A549 (cell line): ENCODE data around the gene ALG8. TPM values are rescaled to one million over a fixed set of nuclear protein-coding genes. Genes with fewer than 3 reads are reported as not detected.
A peak's percentile ranks its signal among the peaks of the same experiment; 100 is the strongest.

Experiments used
- ATAC-seq, 2 experiments: fragments of 200-7000 bp in 1 of 2; fragments of >200 bp in 1 of 2; cut with Nextera tagmentation in 1 of 2; cut with Tn5 transposase in 1 of 2; 3 replicates each; pipeline versions ENCODE4 v1.8.0 to v1.9.1; 2018 to 2020; ENCODE audit warnings: mild to moderate bottlenecking in 1 of 2, moderate library complexity in 1 of 2
- CTCF ChIA-PET: fragments of 300-600 bp; sonication (Branson Sonifier 250); formaldehyde crosslinking; extraction: SDS; loops from one replicate; lab custom pipeline; 2021; ENCODE audit warnings: antibody characterized with exemption, inconsistent platforms; lab: Yijun Ruan, JAX
- POLR2A ChIA-PET: fragments of 350-600 bp; formaldehyde crosslinking; extraction: SDS; loops from one replicate; lab custom pipeline; 2021; ENCODE audit warnings: antibody characterized with exemption, inconsistent platforms; lab: Yijun Ruan, JAX
- DNase-seq, 2 experiments: peaks; one replicate each; pipeline versions ENCODE4 v3.0.0 to v3.0.0-alpha.2; 2011 to 2016; ENCODE audit warnings: low read depth in 1 of 2, low spot score in 1 of 2
- FAIRE-seq: peaks from 2 replicates; lab custom pipeline; 2011; peaks lifted over from hg19 to GRCh38; lab: Jason Lieb, UNC
- H3K27ac ChIP-seq, 2 experiments: fragments of >200 bp; sonication (Bioruptor Twin); formaldehyde crosslinking; 3 replicates each; pipeline ENCODE4 v1.5.1; 2016 to 2017
- H3K4me1 ChIP-seq: fragments of >200 bp; sonication (Bioruptor Twin); formaldehyde crosslinking; 3 replicates; pipeline ENCODE4 v1.6.1; 2016
- H3K4me2 ChIP-seq: fragments of >200 bp; sonication (Bioruptor Twin); formaldehyde crosslinking; 3 replicates; pipeline ENCODE4 v1.6.1; 2016
- H3K4me3 ChIP-seq: fragments of >200 bp; sonication (Bioruptor Twin); formaldehyde crosslinking; 3 replicates; pipeline ENCODE4 v1.5.1; 2016
- H3K9me3 ChIP-seq: fragments of >200 bp; sonication (Bioruptor Twin); formaldehyde crosslinking; 3 replicates; pipeline ENCODE4 v1.6.1; 2016
- EHF ChIP-seq: fragments of 250-450 bp; sonication (Bioruptor Pico); IDR thresholded peaks from 2 replicates; pipeline ENCODE4 v1.5.0; 2020; ENCODE audit warnings: mild to moderate bottlenecking
- EHMT2 ChIP-seq: fragments of 200-600 bp; sonication (generic); IDR thresholded peaks from 2 replicates; pipeline ENCODE4 v1.6.1; 2016; ENCODE audit warnings: antibody characterized with exemption, low read depth, mild to moderate bottlenecking, moderate library complexity
- FOXS1 ChIP-seq: fragments of 250-450 bp; sonication (Bioruptor Pico); IDR thresholded peaks from 2 replicates; pipeline ENCODE4 v1.5.0; 2020; ENCODE audit warnings: mild to moderate bottlenecking, moderate library complexity
- GATA3 ChIP-seq: IDR thresholded peaks from 2 replicates; pipeline ENCODE4 v1.6.1; 2012; ENCODE audit warnings: borderline replicate concordance
- JUNB ChIP-seq: fragments of >200 bp; sonication (Bioruptor Twin); formaldehyde crosslinking; IDR thresholded peaks from 2 replicates; pipeline ENCODE4 v1.6.1; 2016
- KDM1A ChIP-seq: fragments of 200-600 bp; sonication (generic); IDR thresholded peaks from 2 replicates; pipeline ENCODE4 v1.6.1; 2016; ENCODE audit warnings: low read depth, mild to moderate bottlenecking
- MAFK ChIP-seq: fragments of 450-650 bp; IDR thresholded peaks from 2 replicates; pipeline ENCODE4 v1.6.1; 2014; ENCODE audit not compliant: partially characterized antibody
- NFE2L2 ChIP-seq: fragments of 150-350 bp; conservative IDR thresholded peaks from 2 replicates; pipeline ENCODE4 v1.6.1; 2014; ENCODE audit warnings: low read length
- NR3C1 ChIP-seq: fragments of >200 bp; sonication (Bioruptor Twin); formaldehyde crosslinking; IDR thresholded peaks from 3 replicates; pipeline ENCODE4 v1.6.1; 2017
- PHF8 ChIP-seq: fragments of 200-600 bp; sonication (generic); IDR thresholded peaks from 2 replicates; pipeline ENCODE4 v1.6.1; 2016; ENCODE audit warnings: low read depth, mild to moderate bottlenecking, antibody characterized with exemption, moderate library complexity, borderline replicate concordance
- RAD21 ChIP-seq, 2 experiments: fragments of >200 bp in 1 of 2; sonication (Bioruptor Twin) in 1 of 2; formaldehyde crosslinking in 1 of 2; IDR thresholded peaks in 1 of 2; conservative IDR thresholded peaks in 1 of 2; 2 replicates in 1 of 2; 3 replicates in 1 of 2; pipeline ENCODE4 v1.6.1; 2012 to 2018; ENCODE audit warnings: inconsistent platforms in 1 of 2
- RNF2 ChIP-seq: fragments of 200-600 bp; sonication (generic); IDR thresholded peaks from 2 replicates; pipeline ENCODE4 v1.6.1; 2016; ENCODE audit warnings: low read depth, mild to moderate bottlenecking, antibody characterized with exemption, moderate library complexity, borderline replicate concordance
- TP53 ChIP-seq: fragments of 250-450 bp; sonication (Bioruptor Pico); IDR thresholded peaks from 2 replicates; pipeline ENCODE4 v1.5.0; 2021; ENCODE audit warnings: mild to moderate bottlenecking, moderate library complexity
- ZC3H11A ChIP-seq: fragments of 450-650 bp; IDR thresholded peaks from 2 replicates; pipeline ENCODE4 v1.6.1; 2014; ENCODE audit warnings: antibody characterized with exemption, mild to moderate bottlenecking
- ZFP36 ChIP-seq: fragments of 450-650 bp; IDR thresholded peaks from 2 replicates; pipeline ENCODE4 v1.6.1; 2014; ENCODE audit warnings: borderline replicate concordance; ENCODE audit not compliant: partially characterized antibody
- ZNF302 ChIP-seq: fragments of 250-450 bp; sonication (Bioruptor Pico); IDR thresholded peaks from 2 replicates; pipeline ENCODE4 v1.9.0; 2021; ENCODE audit warnings: inconsistent platforms, mild to moderate bottlenecking, moderate library complexity
- ZSCAN20 ChIP-seq: fragments of 250-450 bp; sonication (Bioruptor Pico); IDR thresholded peaks from 2 replicates; pipeline ENCODE4 v1.8.0; 2022; ENCODE audit warnings: mild to moderate bottlenecking, moderate library complexity
- WGBS: methylation state at CpG from one replicate; pipeline ENCODE4 v1.1.6; 2017; ENCODE audit errors: missing lambda C conversion rate; 5-methylcytosine and 5-hydroxymethylcytosine counted together
- polyA plus RNA-seq, 4 experiments: library from polyadenylated mRNA; depleted of rRNA in 3 of 4; stranded (reverse); fragments of >200 nt; fragmentation: RNase III in 1 of 4; extraction: RNeasy Plus Mini Kit Qiagen cat#74134 plus additional on column Dnase treatment in 1 of 4; gene quantifications; 2 replicates in 3 of 4; 3 replicates in 1 of 4; pipeline ENCODE4 v1.2.3, GENCODE V29; 2011 to 2017
- TF ChIP-seq, protein P1 (sequence below): fragments of 200-600 bp; sonication (generic); IDR thresholded peaks from 2 replicates; pipeline ENCODE4 v1.6.1; 2016; ENCODE audit warnings: antibody characterized with exemption, mild to moderate bottlenecking, moderate library complexity
- TF ChIP-seq, protein P2 (sequence below): IDR thresholded peaks from 2 replicates; pipeline ENCODE4 v1.6.1; 2012; ENCODE audit warnings: low read depth, borderline replicate concordance
- TF ChIP-seq, protein P3 (sequence below): fragments of >200 bp; sonication (Bioruptor Twin); formaldehyde crosslinking; IDR thresholded peaks from 3 replicates; pipeline ENCODE4 v1.6.1; 2016
- TF ChIP-seq, protein P4 (sequence below): fragments of >200 bp; sonication (Bioruptor Twin); formaldehyde crosslinking; IDR thresholded peaks from 3 replicates; pipeline ENCODE4 v1.5.1; 2016
- TF ChIP-seq, protein P5 (sequence below): IDR thresholded peaks from 2 replicates; pipeline ENCODE4 v1.6.1; 2012
- TF ChIP-seq, protein P6 (sequence below): fragments of 250-450 bp; sonication (Bioruptor Pico); IDR thresholded peaks from 2 replicates; pipeline ENCODE4 v1.5.0; 2021; ENCODE audit warnings: mild to moderate bottlenecking, moderate library complexity, borderline replicate concordance

ALG8 gene
- polyA plus RNA-seq, 2 of the 4 experiments (the other 2 are of a cell fraction): 59.0 to 159 TPM

DNA sequence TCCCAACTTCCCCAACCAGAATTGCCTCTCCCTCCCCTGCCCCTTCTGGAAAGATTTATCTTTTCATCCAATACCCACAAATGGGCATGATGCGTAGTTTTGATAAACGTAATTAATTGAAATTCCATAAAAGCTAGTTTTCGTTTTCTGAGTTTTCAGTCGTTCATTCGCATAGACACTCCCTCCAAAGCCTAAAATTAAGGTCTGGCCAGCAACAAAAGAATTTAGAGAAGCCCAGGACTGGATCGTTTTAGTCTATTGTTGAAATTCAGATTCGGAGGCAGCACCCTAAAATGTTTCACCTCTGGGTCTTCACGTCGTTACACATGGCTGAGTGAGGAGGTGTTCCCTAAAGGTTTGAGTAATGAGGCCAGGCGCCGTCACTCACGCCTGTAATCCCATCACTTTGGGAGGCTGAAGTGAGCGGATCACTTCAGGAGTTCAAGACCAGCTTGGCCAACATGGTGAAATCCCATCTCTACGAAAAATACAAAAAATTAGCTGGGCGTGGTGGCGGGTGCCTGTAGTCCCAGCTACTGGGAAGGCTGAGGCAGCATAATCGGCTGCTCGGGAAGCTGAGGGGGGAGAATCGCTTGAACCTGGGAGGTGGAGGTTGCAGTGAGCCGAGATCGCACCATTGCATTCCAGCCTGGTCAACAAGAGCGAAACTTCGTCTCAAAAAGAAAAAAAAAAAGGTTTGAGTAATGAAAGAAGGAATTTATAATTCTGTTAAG, 59.2 kb downstream of the ALG8 start:
- peak overlapping the region; percentile 78 for H3K4me3 ChIP-seq
- TF ChIP-seq, protein P1, sequence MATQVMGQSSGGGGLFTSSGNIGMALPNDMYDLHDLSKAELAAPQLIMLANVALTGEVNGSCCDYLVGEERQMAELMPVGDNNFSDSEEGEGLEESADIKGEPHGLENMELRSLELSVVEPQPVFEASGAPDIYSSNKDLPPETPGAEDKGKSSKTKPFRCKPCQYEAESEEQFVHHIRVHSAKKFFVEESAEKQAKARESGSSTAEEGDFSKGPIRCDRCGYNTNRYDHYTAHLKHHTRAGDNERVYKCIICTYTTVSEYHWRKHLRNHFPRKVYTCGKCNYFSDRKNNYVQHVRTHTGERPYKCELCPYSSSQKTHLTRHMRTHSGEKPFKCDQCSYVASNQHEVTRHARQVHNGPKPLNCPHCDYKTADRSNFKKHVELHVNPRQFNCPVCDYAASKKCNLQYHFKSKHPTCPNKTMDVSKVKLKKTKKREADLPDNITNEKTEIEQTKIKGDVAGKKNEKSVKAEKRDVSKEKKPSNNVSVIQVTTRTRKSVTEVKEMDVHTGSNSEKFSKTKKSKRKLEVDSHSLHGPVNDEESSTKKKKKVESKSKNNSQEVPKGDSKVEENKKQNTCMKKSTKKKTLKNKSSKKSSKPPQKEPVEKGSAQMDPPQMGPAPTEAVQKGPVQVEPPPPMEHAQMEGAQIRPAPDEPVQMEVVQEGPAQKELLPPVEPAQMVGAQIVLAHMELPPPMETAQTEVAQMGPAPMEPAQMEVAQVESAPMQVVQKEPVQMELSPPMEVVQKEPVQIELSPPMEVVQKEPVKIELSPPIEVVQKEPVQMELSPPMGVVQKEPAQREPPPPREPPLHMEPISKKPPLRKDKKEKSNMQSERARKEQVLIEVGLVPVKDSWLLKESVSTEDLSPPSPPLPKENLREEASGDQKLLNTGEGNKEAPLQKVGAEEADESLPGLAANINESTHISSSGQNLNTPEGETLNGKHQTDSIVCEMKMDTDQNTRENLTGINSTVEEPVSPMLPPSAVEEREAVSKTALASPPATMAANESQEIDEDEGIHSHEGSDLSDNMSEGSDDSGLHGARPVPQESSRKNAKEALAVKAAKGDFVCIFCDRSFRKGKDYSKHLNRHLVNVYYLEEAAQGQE: no peak
- TF ChIP-seq, protein P2, sequence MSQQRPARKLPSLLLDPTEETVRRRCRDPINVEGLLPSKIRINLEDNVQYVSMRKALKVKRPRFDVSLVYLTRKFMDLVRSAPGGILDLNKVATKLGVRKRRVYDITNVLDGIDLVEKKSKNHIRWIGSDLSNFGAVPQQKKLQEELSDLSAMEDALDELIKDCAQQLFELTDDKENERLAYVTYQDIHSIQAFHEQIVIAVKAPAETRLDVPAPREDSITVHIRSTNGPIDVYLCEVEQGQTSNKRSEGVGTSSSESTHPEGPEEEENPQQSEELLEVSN: peak; percentile 3; the same call in 1 of the 2 replicates
- ChIA-PET POLR2A (interaction anchor here (0.7 to 1.9 kb wide), 3 partner anchors 12 to 59 kb away, joined by 3 to 8 read pairs (median 4); partner anchors contain the start of gene ALG8), CTCF (interaction anchor here (1.3 kb wide), 3 partner anchors 9 to 33 kb away, joined by 3 to 4 read pairs (median 3); no protein-coding TSS in a partner anchor)
- H3K4me1 ChIP-seq: peaks cover 11% of the 10 kb centered on the region; the same call in 2 of the 3 replicates
- DNase-seq (no peak), FAIRE-seq (no peak), ATAC-seq (peak; percentile 59 to 63; a peak in 5 of 6 replicates)
- H3K27ac ChIP-seq: peak overlapping the region; percentile 89 to 98
- H3K4me2 ChIP-seq: peak overlapping the region; percentile 78
- no peaks in the 10 kb centered on the region for H3K9me3 ChIP-seq
- WGBS: 52% methylated on average over 23 of the region's 23 CpGs

DNA sequence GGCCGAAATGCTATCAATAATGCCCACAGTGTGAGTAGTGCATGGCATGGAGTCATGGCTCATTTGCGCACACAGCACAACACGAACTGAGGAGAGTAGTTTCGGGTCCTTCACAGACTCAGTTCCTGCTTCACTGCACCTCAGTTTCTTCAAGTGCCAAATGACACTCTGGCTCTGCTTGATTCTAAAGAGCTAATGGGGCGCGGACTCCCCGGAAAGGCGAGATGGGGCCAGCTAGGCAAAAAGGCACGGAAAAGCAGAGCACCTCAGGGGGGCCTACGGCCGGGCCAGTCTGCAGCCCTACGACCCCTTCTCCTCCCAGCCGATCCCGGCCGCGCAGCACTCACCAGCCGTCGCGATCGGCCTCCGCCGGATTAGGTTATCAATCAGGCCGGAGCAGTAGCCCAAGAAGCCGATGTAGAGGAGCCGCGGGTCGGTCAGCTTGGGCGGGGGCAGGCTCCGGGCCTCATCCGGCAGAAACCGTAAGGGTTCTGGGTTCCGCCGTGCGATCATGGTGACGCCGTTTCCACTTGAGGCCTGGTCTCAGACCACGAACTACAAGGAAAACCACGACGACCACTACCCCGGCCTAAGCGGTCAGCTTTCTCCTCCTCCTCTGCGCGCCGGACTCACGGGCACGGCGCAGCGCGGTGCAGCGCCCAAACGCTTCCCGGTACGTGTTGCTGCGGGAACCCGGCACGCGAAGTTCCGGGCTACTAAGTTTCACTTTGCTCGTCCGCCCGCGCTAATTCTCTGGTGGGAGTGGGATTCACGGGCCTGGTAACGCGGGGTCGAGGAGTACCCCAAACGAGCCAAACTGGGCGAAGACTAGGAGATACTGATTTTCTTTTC, 60.0 kb downstream of the ALG8 start, which contains the start of gene NDUFC2:
Gene NDUFC2, minus strand, starts transcription at position 631 of the 852 bp plus-strand sequence. Its CDS starts 118 bp downstream, at position 513.
- peak; percentile 76 to 88 for DNase-seq
- under 1% methylated on average over 47 of the region's 68 CpGs for WGBS
- CTCF ChIA-PET: interaction anchor here (0.9 to 1.4 kb wide), 5 partner anchors 8 to 34 kb away, joined by 3 to 4 read pairs (median 3); no protein-coding TSS in a partner anchor
- TF ChIP-seq JUNB (no peak), NR3C1 (no peak), ZNF302 (CRISPR knock-in tag) (no peak), KDM1A (no peak), NFE2L2 (no peak), ZC3H11A (no peak), RNF2 (no peak), ZSCAN20 (CRISPR knock-in tag) (no peak), TP53 (0 out of 2 replicates have a peak, but pooled peaks have one; percentile 18), GATA3 (peak; percentile 66), ZFP36 (no peak), EHMT2 (no peak), FOXS1 (CRISPR knock-in tag) (0 out of 2 replicates have a peak, but pooled peaks have one; percentile 50), MAFK (no peak), EHF (CRISPR knock-in tag) (0 out of 2 replicates have a peak, but pooled peaks have one; percentile 15), RAD21 (conservative IDR thresholded peaks at IDR 0.05 in 1 of 2, IDR thresholded peaks at IDR 0.05 in 1 of 2) (no peak; a peak in 1 of 5 replicates), PHF8 (peak; percentile 95)
- TF ChIP-seq, protein P3, sequence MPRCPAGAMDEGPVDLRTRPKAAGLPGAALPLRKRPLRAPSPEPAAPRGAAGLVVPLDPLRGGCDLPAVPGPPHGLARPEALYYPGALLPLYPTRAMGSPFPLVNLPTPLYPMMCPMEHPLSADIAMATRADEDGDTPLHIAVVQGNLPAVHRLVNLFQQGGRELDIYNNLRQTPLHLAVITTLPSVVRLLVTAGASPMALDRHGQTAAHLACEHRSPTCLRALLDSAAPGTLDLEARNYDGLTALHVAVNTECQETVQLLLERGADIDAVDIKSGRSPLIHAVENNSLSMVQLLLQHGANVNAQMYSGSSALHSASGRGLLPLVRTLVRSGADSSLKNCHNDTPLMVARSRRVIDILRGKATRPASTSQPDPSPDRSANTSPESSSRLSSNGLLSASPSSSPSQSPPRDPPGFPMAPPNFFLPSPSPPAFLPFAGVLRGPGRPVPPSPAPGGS: peak; percentile 90; the same call in 2 of the 3 replicates
- TF ChIP-seq, protein P4, sequence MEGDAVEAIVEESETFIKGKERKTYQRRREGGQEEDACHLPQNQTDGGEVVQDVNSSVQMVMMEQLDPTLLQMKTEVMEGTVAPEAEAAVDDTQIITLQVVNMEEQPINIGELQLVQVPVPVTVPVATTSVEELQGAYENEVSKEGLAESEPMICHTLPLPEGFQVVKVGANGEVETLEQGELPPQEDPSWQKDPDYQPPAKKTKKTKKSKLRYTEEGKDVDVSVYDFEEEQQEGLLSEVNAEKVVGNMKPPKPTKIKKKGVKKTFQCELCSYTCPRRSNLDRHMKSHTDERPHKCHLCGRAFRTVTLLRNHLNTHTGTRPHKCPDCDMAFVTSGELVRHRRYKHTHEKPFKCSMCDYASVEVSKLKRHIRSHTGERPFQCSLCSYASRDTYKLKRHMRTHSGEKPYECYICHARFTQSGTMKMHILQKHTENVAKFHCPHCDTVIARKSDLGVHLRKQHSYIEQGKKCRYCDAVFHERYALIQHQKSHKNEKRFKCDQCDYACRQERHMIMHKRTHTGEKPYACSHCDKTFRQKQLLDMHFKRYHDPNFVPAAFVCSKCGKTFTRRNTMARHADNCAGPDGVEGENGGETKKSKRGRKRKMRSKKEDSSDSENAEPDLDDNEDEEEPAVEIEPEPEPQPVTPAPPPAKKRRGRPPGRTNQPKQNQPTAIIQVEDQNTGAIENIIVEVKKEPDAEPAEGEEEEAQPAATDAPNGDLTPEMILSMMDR: no peak
- TF ChIP-seq, protein P5, sequence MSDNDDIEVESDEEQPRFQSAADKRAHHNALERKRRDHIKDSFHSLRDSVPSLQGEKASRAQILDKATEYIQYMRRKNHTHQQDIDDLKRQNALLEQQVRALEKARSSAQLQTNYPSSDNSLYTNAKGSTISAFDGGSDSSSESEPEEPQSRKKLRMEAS: peak; percentile 96
- TF ChIP-seq, protein P6, sequence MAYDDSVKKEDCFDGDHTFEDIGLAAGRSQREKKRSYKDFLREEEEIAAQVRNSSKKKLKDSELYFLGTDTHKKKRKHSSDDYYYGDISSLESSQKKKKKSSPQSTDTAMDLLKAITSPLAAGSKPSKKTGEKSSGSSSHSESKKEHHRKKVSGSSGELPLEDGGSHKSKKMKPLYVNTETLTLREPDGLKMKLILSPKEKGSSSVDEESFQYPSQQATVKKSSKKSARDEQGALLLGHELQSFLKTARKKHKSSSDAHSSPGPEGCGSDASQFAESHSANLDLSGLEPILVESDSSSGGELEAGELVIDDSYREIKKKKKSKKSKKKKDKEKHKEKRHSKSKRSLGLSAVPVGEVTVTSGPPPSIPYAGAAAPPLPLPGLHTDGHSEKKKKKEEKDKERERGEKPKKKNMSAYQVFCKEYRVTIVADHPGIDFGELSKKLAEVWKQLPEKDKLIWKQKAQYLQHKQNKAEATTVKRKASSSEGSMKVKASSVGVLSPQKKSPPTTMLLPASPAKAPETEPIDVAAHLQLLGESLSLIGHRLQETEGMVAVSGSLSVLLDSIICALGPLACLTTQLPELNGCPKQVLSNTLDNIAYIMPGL (CRISPR knock-in tag): peak; percentile 79; the same call in 1 of the 2 replicates

More for the DNA sequence above, 60.0 kb downstream of the ALG8 start, which contains the start of gene NDUFC2:
- no peak for FAIRE-seq
- peak within 1 kb of the TSS; percentile 89 to 98 for H3K27ac ChIP-seq
- ATAC-seq: peak; percentile 96 to 97
- peak within 1 kb of the TSS; percentile 97 for H3K4me2 ChIP-seq
- peaks cover 11% of the 10 kb centered on the region; the same call in 2 of the 3 replicates for H3K4me1 ChIP-seq
- POLR2A ChIA-PET: interaction anchor here (0.7 to 1.9 kb wide), 5 partner anchors 11 to 60 kb away, joined by 3 to 8 read pairs (median 4); partner anchors contain the start of gene ALG8
- no peaks in the 10 kb centered on the region for H3K9me3 ChIP-seq
- H3K4me3 ChIP-seq: peak within 1 kb of the TSS; percentile 78
